Nephron progenitor cell (in vitro differentiated cells): ENCODE measurements around the gene BMPR1A.

Experiments
- DNase-seq: peaks from one replicate; pipeline ENCODE4 v3.0.0; 2021
- H3K27ac Mint-ChIP-seq: 2 replicates; pipeline ENCODE4 v1.8.0; 2021; ENCODE audit warnings: mild to moderate bottlenecking, moderate library complexity, mixed read lengths
- H3K27me3 Mint-ChIP-seq: 2 replicates; pipeline ENCODE4 v1.8.0; 2021; ENCODE audit warnings: mild to moderate bottlenecking, low read depth, mixed read lengths; ENCODE audit not compliant: poor library complexity
- H3K36me3 Mint-ChIP-seq: 2 replicates; pipeline ENCODE4 v1.8.0; 2021; ENCODE audit warnings: low read depth, mixed read lengths
- H3K4me1 Mint-ChIP-seq: 2 replicates; pipeline ENCODE4 v1.8.0; 2021; ENCODE audit warnings: mixed read lengths
- H3K4me3 Mint-ChIP-seq: 2 replicates; pipeline ENCODE4 v1.8.0; 2021; ENCODE audit warnings: mild to moderate bottlenecking, moderate library complexity, mixed read lengths
- H3K9me3 Mint-ChIP-seq: 2 replicates; pipeline ENCODE4 v1.8.0; 2021; ENCODE audit warnings: mild to moderate bottlenecking, moderate library complexity, mixed read lengths
- CTCF ChIP-seq: fragments of 200-600 bp; sonication (generic); IDR thresholded peaks from 2 replicates; pipeline ENCODE4 v1.5.0; 2021; ENCODE audit warnings: antibody characterized with exemption

Gene BMPR1A

GRCh38 chr10:86953747-86954680 is 197.6 kb downstream of the BMPR1A start:
- Mint-ChIP-seq H3K9me3 (peaks cover 39% of the 10 kb centered on the region), H3K27me3 (no peaks in the 10 kb centered on the region), H3K27ac (peak overlapping the region; percentile 97), H3K4me3 (peak overlapping the region; percentile 57), H3K36me3 (peaks cover 25% of the 10 kb centered on the region), H3K4me1 (peaks cover 69% of the 10 kb centered on the region)
- DNase-seq = peak; percentile 77
- no peak for TF ChIP-seq CTCF

- Mint-ChIP-seq H3K36me3 (peaks cover 25% of the 10 kb centered on the region), H3K4me1 (peaks cover 78% of the 10 kb centered on the region), H3K9me3 (peaks cover 39% of the 10 kb centered on the region), H3K27ac (peak overlapping the region; percentile 97), H3K4me3 (peak overlapping the region; percentile 57), H3K27me3 (no peaks in the 10 kb centered on the region)
- no peak for DNase-seq
- TF ChIP-seq CTCF = no peak
These were observed 198.5 kb downstream of the BMPR1A start for GRCh38 chr10:86954681-86955500.

GRCh38 chr10:86955501-86956194 is 199.2 kb downstream of the BMPR1A start:
- no peak for DNase-seq
- Mint-ChIP-seq H3K4me1 (peaks cover 84% of the 10 kb centered on the region), H3K27ac (peak overlapping the region; percentile 97), H3K9me3 (peaks cover 34% of the 10 kb centered on the region), H3K4me3 (peak overlapping the region; percentile 18), H3K27me3 (no peaks in the 10 kb centered on the region), H3K36me3 (peaks cover 19% of the 10 kb centered on the region)
- no peak for TF ChIP-seq CTCF

GRCh38 chr10:86956195-86956847 is 199.9 kb downstream of the BMPR1A start:
- peaks cover 14% of the 10 kb centered on the region for H3K36me3 Mint-ChIP-seq
- H3K4me1 Mint-ChIP-seq = peaks cover 87% of the 10 kb centered on the region
- H3K27me3 Mint-ChIP-seq = no peaks in the 10 kb centered on the region
- no peak overlapping the region for H3K27ac Mint-ChIP-seq
- DNase-seq = no peak
- peaks cover 28% of the 10 kb centered on the region for H3K9me3 Mint-ChIP-seq
- peak overlapping the region; percentile 38 for H3K4me3 Mint-ChIP-seq
- no peak for TF ChIP-seq CTCF

GRCh38 chr10:86956848-86957448 is 200.5 kb downstream of the BMPR1A start:
- H3K4me3 Mint-ChIP-seq = peak overlapping the region; percentile 32

More at GRCh38 chr10:86956848-86957448, 200.5 kb downstream of the BMPR1A start:
- Mint-ChIP-seq H3K27ac (no peak overlapping the region), H3K4me1 (peaks cover 89% of the 10 kb centered on the region), H3K36me3 (peaks cover 8% of the 10 kb centered on the region), H3K9me3 (peaks cover 22% of the 10 kb centered on the region), H3K27me3 (no peaks in the 10 kb centered on the region)
- peak; percentile 35 for DNase-seq
- no peak for TF ChIP-seq CTCF
